HepG2 (cell line): Measurements from ENCODE around the gene RAB15. TPM values are rescaled to one million over a fixed set of nuclear protein-coding genes. Genes with fewer than 3 reads are reported as not detected.

Experiments
- ATAD3A ChIP-seq: sonication (generic); formaldehyde crosslinking; IDR thresholded peaks from 2 replicates; pipeline ENCODE4 v1.4.0; 2020; ENCODE audit warnings: missing genetic modification reagents
- CBX1 ChIP-seq: IDR thresholded peaks from one replicate; pipeline ENCODE4 v1.6.1; 2016; ENCODE audit warnings: antibody characterized with exemption, low read depth
- CTCF ChIP-seq: sonication (generic); formaldehyde crosslinking; IDR thresholded peaks from 2 replicates; pipeline ENCODE4 v1.5.0; 2020; ENCODE audit warnings: mild to moderate bottlenecking, missing genetic modification reagents, moderate library complexity
- ELF1 ChIP-seq: sonication (generic); formaldehyde crosslinking; IDR thresholded peaks from 2 replicates; pipeline ENCODE4 v1.4.0; 2020; ENCODE audit warnings: missing genetic modification reagents
- EP300 ChIP-seq, 3 experiments: sonication (generic) in 1 of 3; formaldehyde crosslinking in 1 of 3; IDR thresholded peaks; 2 replicates each; pipeline versions ENCODE4 v1.5.1 to v1.6.1; 2011 to 2020; ENCODE audit warnings: low read depth in 2 of 3, low read length in 2 of 3, borderline replicate concordance in 1 of 3, improper control_type of control experiment in 1 of 3, mild to moderate bottlenecking in 1 of 3, missing genetic modification reagents in 1 of 3, moderate library complexity in 1 of 3
- HBP1 ChIP-seq: IDR thresholded peaks from 2 replicates; pipeline ENCODE4 v1.6.1; 2016; ENCODE audit warnings: low read depth, control low read depth
- MTF1 ChIP-seq: sonication (generic); formaldehyde crosslinking; IDR thresholded peaks from 2 replicates; pipeline ENCODE4 v1.5.0; 2020; ENCODE audit warnings: missing genetic modification reagents
- SP140L ChIP-seq: sonication (generic); formaldehyde crosslinking; IDR thresholded peaks from 2 replicates; pipeline ENCODE4 v1.4.0; 2020; ENCODE audit warnings: missing genetic modification reagents, borderline replicate concordance
- ZHX1 ChIP-seq: sonication (generic); formaldehyde crosslinking; IDR thresholded peaks from 2 replicates; pipeline ENCODE4 v1.8.1; 2022; ENCODE audit warnings: low read depth, mild to moderate bottlenecking, missing genetic modification reagents
- ZNF619 ChIP-seq: sonication (generic); formaldehyde crosslinking; IDR thresholded peaks from 2 replicates; pipeline ENCODE4 v1.4.0; 2020; ENCODE audit warnings: mild to moderate bottlenecking, missing genetic modification reagents
- polyA plus RNA-seq, 8 experiments: library from polyadenylated mRNA; depleted of rRNA in 3 of 8; stranded (reverse) in 7 of 8; unstranded in 1 of 8; fragments of >200 nt; fragmentation: Illumina TruSeq in 4 of 8; extraction: Trizol in 4 of 8; gene quantifications; 2 replicates each; pipeline versions ENCODE4 v1.2.1 to v1.2.3, GENCODE V29; 2011 to 2016; ENCODE audit warnings: low read depth in 4 of 8, missing spikeins in 1 of 8, mixed read lengths in 1 of 8; ENCODE audit not compliant: insufficient read depth in 1 of 8
- total RNA-seq, 5 experiments: library from RNA; depleted of rRNA; stranded (reverse); fragments of >200 nt; fragmentation: Illumina TruSeq; extraction: Trizol; gene quantifications; 2 replicates each; pipeline ENCODE4 v1.2.3, GENCODE V29; 2016; ENCODE audit warnings: low read depth in 1 of 5
- TF ChIP-seq, protein P1 (sequence below): sonication (generic); formaldehyde crosslinking; conservative IDR thresholded peaks from 2 replicates; pipeline ENCODE4 v1.4.0; 2020; ENCODE audit warnings: missing genetic modification reagents
- TF ChIP-seq, protein P2 (sequence below): IDR thresholded peaks from 2 replicates; pipeline ENCODE4 v1.6.1; 2018; ENCODE audit warnings: missing genetic modification reagents, mild to moderate bottlenecking, missing compliant biosample characterization
- TF ChIP-seq, protein P3 (sequence below): sonication (generic); formaldehyde crosslinking; IDR thresholded peaks from 2 replicates; pipeline ENCODE4 v1.8.1; 2023; ENCODE audit warnings: mild to moderate bottlenecking, missing genetic modification reagents
- TF ChIP-seq, protein P4 (sequence below), 2 experiments: fragments of 450-650 bp in 1 of 2; sonication (generic) in 1 of 2; formaldehyde crosslinking; IDR thresholded peaks; 2 replicates each; pipeline versions ENCODE4 v1.5.0 to v1.8.0; 2020 to 2022; ENCODE audit warnings: mild to moderate bottlenecking in 1 of 2, missing genetic modification reagents in 1 of 2

RAB15 gene
- total and polyA plus RNA-seq, 2 of the 13 experiments (the other 11 are each of a cell fraction or from before 2014, with no cell fraction given) = 7.4 to 18.5 TPM

GRCh38 chr14:64914237-64915028, 57.7 kb downstream of the RAB15 start, which contains the start of gene CHURC1 (continued):
- TF ChIP-seq HBP1 (0 out of 2 replicates have a peak, but pooled peaks have one; percentile 64), MTF1 (CRISPR knock-in tag) (no peak), ZHX1 (no peak), EP300 (IDR thresholded peaks at IDR 0.05; ENCODE audit: low read depth in 2 of 2, low read length in 2 of 2) (no peak), EP300 (CRISPR knock-in tag; IDR thresholded peaks at IDR 0.05; ENCODE audit: borderline replicate concordance) (no peak), SP140L (CRISPR knock-in tag) (no peak), ZNF619 (0 out of 2 replicates have a peak, but pooled peaks have one; percentile 44), CTCF (CRISPR knock-in tag) (0 out of 2 replicates have a peak, but pooled peaks have one; percentile 4), ATAD3A (CRISPR knock-in tag) (no peak), ELF1 (CRISPR knock-in tag) (peak; percentile 97), CBX1 (no peak)
- TF ChIP-seq, protein P1, sequence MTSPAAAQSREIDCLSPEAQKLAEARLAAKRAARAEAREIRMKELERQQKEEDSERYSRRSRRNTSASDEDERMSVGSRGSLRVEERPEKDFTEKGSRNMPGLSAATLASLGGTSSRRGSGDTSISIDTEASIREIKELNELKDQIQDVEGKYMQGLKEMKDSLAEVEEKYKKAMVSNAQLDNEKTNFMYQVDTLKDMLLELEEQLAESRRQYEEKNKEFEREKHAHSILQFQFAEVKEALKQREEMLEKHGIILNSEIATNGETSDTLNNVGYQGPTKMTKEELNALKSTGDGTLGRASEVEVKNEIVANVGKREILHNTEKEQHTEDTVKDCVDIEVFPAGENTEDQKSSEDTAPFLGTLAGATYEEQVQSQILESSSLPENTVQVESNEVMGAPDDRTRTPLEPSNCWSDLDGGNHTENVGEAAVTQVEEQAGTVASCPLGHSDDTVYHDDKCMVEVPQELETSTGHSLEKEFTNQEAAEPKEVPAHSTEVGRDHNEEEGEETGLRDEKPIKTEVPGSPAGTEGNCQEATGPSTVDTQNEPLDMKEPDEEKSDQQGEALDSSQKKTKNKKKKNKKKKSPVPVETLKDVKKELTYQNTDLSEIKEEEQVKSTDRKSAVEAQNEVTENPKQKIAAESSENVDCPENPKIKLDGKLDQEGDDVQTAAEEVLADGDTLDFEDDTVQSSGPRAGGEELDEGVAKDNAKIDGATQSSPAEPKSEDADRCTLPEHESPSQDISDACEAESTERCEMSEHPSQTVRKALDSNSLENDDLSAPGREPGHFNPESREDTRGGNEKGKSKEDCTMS (CRISPR knock-in tag) = no peak
- TF ChIP-seq, protein P2, sequence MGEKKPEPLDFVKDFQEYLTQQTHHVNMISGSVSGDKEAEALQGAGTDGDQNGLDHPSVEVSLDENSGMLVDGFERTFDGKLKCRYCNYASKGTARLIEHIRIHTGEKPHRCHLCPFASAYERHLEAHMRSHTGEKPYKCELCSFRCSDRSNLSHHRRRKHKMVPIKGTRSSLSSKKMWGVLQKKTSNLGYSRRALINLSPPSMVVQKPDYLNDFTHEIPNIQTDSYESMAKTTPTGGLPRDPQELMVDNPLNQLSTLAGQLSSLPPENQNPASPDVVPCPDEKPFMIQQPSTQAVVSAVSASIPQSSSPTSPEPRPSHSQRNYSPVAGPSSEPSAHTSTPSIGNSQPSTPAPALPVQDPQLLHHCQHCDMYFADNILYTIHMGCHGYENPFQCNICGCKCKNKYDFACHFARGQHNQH = peak; percentile 47; the same call in 1 of the 2 replicates
- TF ChIP-seq, protein P3, sequence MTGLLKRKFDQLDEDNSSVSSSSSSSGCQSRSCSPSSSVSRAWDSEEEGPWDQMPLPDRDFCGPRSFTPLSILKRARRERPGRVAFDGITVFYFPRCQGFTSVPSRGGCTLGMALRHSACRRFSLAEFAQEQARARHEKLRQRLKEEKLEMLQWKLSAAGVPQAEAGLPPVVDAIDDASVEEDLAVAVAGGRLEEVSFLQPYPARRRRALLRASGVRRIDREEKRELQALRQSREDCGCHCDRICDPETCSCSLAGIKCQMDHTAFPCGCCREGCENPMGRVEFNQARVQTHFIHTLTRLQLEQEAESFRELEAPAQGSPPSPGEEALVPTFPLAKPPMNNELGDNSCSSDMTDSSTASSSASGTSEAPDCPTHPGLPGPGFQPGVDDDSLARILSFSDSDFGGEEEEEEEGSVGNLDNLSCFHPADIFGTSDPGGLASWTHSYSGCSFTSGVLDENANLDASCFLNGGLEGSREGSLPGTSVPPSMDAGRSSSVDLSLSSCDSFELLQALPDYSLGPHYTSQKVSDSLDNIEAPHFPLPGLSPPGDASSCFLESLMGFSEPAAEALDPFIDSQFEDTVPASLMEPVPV (CRISPR knock-in tag) = peak; percentile 44; the same call in 1 of the 2 replicates
- TF ChIP-seq, protein P4, sequence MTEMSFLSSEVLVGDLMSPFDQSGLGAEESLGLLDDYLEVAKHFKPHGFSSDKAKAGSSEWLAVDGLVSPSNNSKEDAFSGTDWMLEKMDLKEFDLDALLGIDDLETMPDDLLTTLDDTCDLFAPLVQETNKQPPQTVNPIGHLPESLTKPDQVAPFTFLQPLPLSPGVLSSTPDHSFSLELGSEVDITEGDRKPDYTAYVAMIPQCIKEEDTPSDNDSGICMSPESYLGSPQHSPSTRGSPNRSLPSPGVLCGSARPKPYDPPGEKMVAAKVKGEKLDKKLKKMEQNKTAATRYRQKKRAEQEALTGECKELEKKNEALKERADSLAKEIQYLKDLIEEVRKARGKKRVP (CRISPR knock-in tag; IDR thresholded peaks at IDR 0.05) = no peak
